OCI-LY7 (cell line): ENCODE measurements around the gene ZNF429. TPM values are rescaled to one million over a fixed set of nuclear protein-coding genes. Genes with fewer than 3 reads are reported as not detected.

Experiments used
- BruUV-seq: library from RNA; stranded (reverse); fragments of 400-500 nt; replicated peaks from 2 replicates; lab custom pipeline; 2021; lab: Mats Ljungman, UMichigan
- CTCF ChIA-PET: fragments of 300-600 bp; sonication (Branson Sonifier 250); formaldehyde crosslinking; loops from one replicate; lab custom pipeline; 2022; ENCODE audit warnings: antibody characterized with exemption; ENCODE audit not compliant: unreplicated experiment; lab: Charles Lee
- POLR2A ChIA-PET: fragments of 300-600 bp; sonication (Branson Sonifier 250); formaldehyde crosslinking; loops from one replicate; lab custom pipeline; 2022; ENCODE audit warnings: antibody characterized with exemption; lab: Charles Lee
- DNase-seq: peaks from one replicate; pipeline ENCODE4 v3.0.0-alpha.2; 2015; ENCODE audit warnings: low spot score
- H2AFZ ChIP-seq: fragments of 200-600 bp; sonication (generic), shearing (Covaris generic); 2 replicates; pipeline ENCODE4 v1.6.1; 2014; ENCODE audit warnings: mild to moderate bottlenecking, antibody characterized with exemption, low read length, moderate library complexity
- H3K27ac ChIP-seq: fragments of 200-600 bp; sonication (generic); 2 replicates; pipeline ENCODE4 v1.5.1; 2014; ENCODE audit warnings: mixed run types, low read depth, mild to moderate bottlenecking, moderate library complexity, low read length, inconsistent platforms; ENCODE audit not compliant: poor library complexity, severe bottlenecking
- H3K36me3 ChIP-seq: fragments of 200-600 bp; sonication (generic); 2 replicates; pipeline ENCODE4 v1.6.1; 2014; ENCODE audit warnings: mild to moderate bottlenecking, antibody characterized with exemption, low read length, moderate library complexity, mixed read lengths; ENCODE audit not compliant: insufficient read depth
- H3K4me1 ChIP-seq: fragments of 200-600 bp; sonication (generic); 2 replicates; pipeline ENCODE4 v1.5.1; 2014; ENCODE audit warnings: mild to moderate bottlenecking, low read length; ENCODE audit not compliant: insufficient read depth, poor library complexity, severe bottlenecking
- H3K4me2 ChIP-seq: fragments of 200-600 bp; sonication (generic); 2 replicates; pipeline ENCODE4 v1.6.1; 2014; ENCODE audit warnings: mild to moderate bottlenecking, low read length
- H3K4me3 ChIP-seq: fragments of 200-600 bp; sonication (generic); 2 replicates; pipeline ENCODE4 v1.5.1; 2014; ENCODE audit warnings: mild to moderate bottlenecking, low read depth, low read length; ENCODE audit not compliant: poor library complexity, severe bottlenecking
- H3K79me2 ChIP-seq: fragments of 200-600 bp; sonication (generic); 2 replicates; pipeline ENCODE4 v1.6.1; 2016; ENCODE audit warnings: low read depth, mild to moderate bottlenecking, low read length, moderate library complexity, mixed read lengths; ENCODE audit not compliant: insufficient read depth
- H3K9me2 ChIP-seq: fragments of 200-600 bp; sonication (generic); 2 replicates; pipeline ENCODE4 v1.6.1; 2016; ENCODE audit warnings: mild to moderate bottlenecking, low read length, mixed read lengths; ENCODE audit not compliant: insufficient read depth
- H3K9me3 ChIP-seq: fragments of 200-600 bp; sonication (generic); 2 replicates; pipeline ENCODE4 v1.6.1; 2014; ENCODE audit warnings: mild to moderate bottlenecking, mixed run types, low read length, mixed read lengths
- H4K20me1 ChIP-seq: fragments of 200-600 bp; sonication (generic); 2 replicates; pipeline ENCODE4 v1.6.1; 2014; ENCODE audit warnings: mild to moderate bottlenecking, antibody characterized with exemption, low read length, moderate library complexity, mixed read lengths; ENCODE audit not compliant: insufficient read depth
- CTCF ChIP-seq: fragments of 200-600 bp; sonication (generic); conservative IDR thresholded peaks from 2 replicates; pipeline ENCODE4 v1.5.1; 2014; ENCODE audit warnings: mild to moderate bottlenecking, antibody characterized with exemption, low read length, moderate library complexity, mixed read lengths
- EZH2phosphoT487 ChIP-seq: fragments of 200-600 bp; sonication (generic); IDR thresholded peaks from 2 replicates; pipeline ENCODE4 v1.6.1; 2018; ENCODE audit warnings: low read depth, borderline replicate concordance, mild to moderate bottlenecking, mixed run types, antibody characterized with exemption, low read length, moderate library complexity, mixed read lengths
- intact Hi-C: fragments of 100-400 bp; cut with micrococcal nuclease; formaldehyde crosslinking; loops from one replicate; pipeline ENCODE4 v1.10.0; 2022; ENCODE audit not compliant: unreplicated experiment
- total RNA-seq, 2 experiments: library from RNA; depleted of rRNA in 1 of 2; stranded (reverse); fragments of >200 nt in 1 of 2; shearing (Covaris generic) in 1 of 2; gene quantifications; 2 replicates each; pipeline ENCODE4 v1.2.3, GENCODE V29; 2014 to 2022

Gene ZNF429
- total RNA-seq, 2 experiments from 2014 or later, result 19.8 to 24.6 TPM

- no peak overlapping the region for H3K27ac ChIP-seq
- no peaks in the 10 kb centered on the region for H4K20me1 ChIP-seq
- ChIA-PET POLR2A (no interaction called here), CTCF (no interaction called here)
- no peaks in the 10 kb centered on the region for H3K9me3 ChIP-seq
- H3K36me3 ChIP-seq, result no peaks in the 10 kb centered on the region
- peak overlapping the region; percentile 96 for H2AFZ ChIP-seq
- TF ChIP-seq CTCF, result no peak
- H3K4me2 ChIP-seq, result peak overlapping the region; percentile 79
- peak overlapping the region; percentile 66 for H3K4me3 ChIP-seq
- no peak for DNase-seq
- no TSS peak for BruUV-seq
- H3K4me1 ChIP-seq, result peaks cover 7% of the 10 kb centered on the region
- no peaks in the 10 kb centered on the region for H3K79me2 ChIP-seq
- intact Hi-C loops, result no loop called here
- H3K9me2 ChIP-seq, result no peaks in the 10 kb centered on the region
Measured at GRCh38 chr19:21603431-21604231, 98.2 kb downstream of the ZNF429 start.

- H3K36me3 ChIP-seq, result no peaks in the 10 kb centered on the region
- H3K4me2 ChIP-seq, result peak overlapping the region; percentile 79
- ChIA-PET POLR2A (interaction anchor here (0.6 to 1.1 kb wide), 2 partner anchors 16 to 1006 kb away, joined by 3 to 6 read pairs; no protein-coding TSS in a partner anchor), CTCF (no interaction called here)
- BruUV-seq, result no TSS peak
- no peaks in the 10 kb centered on the region for H3K79me2 ChIP-seq
- intact Hi-C loops, result no loop called here
- no peaks in the 10 kb centered on the region for H3K9me2 ChIP-seq
- no peaks in the 10 kb centered on the region for H4K20me1 ChIP-seq
- no peak for TF ChIP-seq CTCF
- TF ChIP-seq EZH2phosphoT487, result no peak
- peak; percentile 42 for DNase-seq
- peak overlapping the region; percentile 96 for H2AFZ ChIP-seq
- H3K9me3 ChIP-seq, result no peaks in the 10 kb centered on the region
- H3K27ac ChIP-seq, result no peak overlapping the region
- peaks cover 7% of the 10 kb centered on the region for H3K4me1 ChIP-seq
- peak overlapping the region; percentile 66 for H3K4me3 ChIP-seq
Measured at GRCh38 chr19:21604351-21604926, 99.0 kb downstream of the ZNF429 start.

Other genes with a start within 250 kb of the ZNF429 start
- gene ZNF708, start 176.2 kb upstream of the ZNF429 start, total RNA-seq (2014; rRNA removed; shearing (Covaris generic)), result 26.5 and 38.2 TPM in 2 replicates
- gene ZNF708, start 176.2 kb upstream of the ZNF429 start, total RNA-seq (2022), result 19.3 and 21.7 TPM in 2 replicates
- gene ZNF738, start 146.6 kb upstream of the ZNF429 start, total RNA-seq (2014; rRNA removed; shearing (Covaris generic)), result 57.0 and 85.0 TPM in 2 replicates
- 47.9 and 50.9 TPM in 2 replicates for gene ZNF738, start 146.6 kb upstream of the ZNF429 start, total RNA-seq (2022)
- gene ZNF493, start 108.5 kb upstream of the ZNF429 start, total RNA-seq (2014; rRNA removed; shearing (Covaris generic)), result 57.6 and 75.1 TPM in 2 replicates
- gene ZNF493, start 108.5 kb upstream of the ZNF429 start, total RNA-seq (2022), result 37.6 and 41.4 TPM in 2 replicates